ENCODE measurements around the gene SETD2.

GRCh38 chr3:46978381-46978780 is 185.5 kb downstream of the SETD2 start:
- no peak for TF ChIP-seq CTCF (IDR thresholded peaks at IDR 0.05)
- no peak for TF ChIP-seq EP300 (IDR thresholded peaks at IDR 0.05; ENCODE audit: low read depth)

All from transverse colon (tissue), 3 donors.